GM10248 (cell line): ENCODE measurements around the gene ABCA7.

Experiments
- CTCF ChIA-PET: fragments of 300-600 bp; sonication (Branson Sonifier 250); formaldehyde crosslinking; extraction: SDS; loops from one replicate; lab custom pipeline; 2021; ENCODE audit warnings: antibody characterized with exemption; lab: Yijun Ruan, JAX
- POLR2A ChIA-PET: fragments of 350-650 bp; sonication (Branson Sonifier 250); formaldehyde crosslinking; extraction: SDS; loops from one replicate; lab custom pipeline; 2020; ENCODE audit warnings: antibody characterized with exemption; lab: Yijun Ruan, JAX
- DNase-seq: peaks from one replicate; pipeline ENCODE4 v3.0.0; 2012; ENCODE audit errors: extremely low spot score
- TF ChIP-seq, protein P1 (sequence below): IDR thresholded peaks from 2 replicates; pipeline ENCODE4 v1.5.1; 2012; ENCODE audit warnings: mild to moderate bottlenecking, low read depth; ENCODE audit errors: extremely low read depth, missing control alignments, control extremely low read depth

The ABCA7 gene

DNA sequence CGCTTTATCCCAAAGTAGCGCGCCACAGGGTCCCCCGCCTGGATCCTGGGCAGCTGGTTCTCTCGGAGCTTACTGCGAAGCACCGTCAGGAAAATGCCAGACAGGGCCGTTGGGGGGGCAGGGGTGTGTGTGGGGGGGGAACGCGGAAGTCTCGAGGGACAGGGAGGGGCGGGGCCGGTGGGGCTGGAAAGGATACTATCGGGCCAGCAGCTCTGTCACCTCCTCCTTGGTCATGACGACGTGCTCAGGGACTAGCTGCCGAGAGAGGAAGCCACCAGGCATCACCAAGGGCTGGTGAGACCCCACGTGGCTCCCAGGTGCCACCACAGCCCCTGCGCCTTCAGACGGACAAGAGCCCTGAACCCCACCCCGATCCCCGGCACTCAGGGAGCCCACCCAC lies 50.0 kb downstream of the ABCA7 start:
- TF ChIP-seq, protein P1, sequence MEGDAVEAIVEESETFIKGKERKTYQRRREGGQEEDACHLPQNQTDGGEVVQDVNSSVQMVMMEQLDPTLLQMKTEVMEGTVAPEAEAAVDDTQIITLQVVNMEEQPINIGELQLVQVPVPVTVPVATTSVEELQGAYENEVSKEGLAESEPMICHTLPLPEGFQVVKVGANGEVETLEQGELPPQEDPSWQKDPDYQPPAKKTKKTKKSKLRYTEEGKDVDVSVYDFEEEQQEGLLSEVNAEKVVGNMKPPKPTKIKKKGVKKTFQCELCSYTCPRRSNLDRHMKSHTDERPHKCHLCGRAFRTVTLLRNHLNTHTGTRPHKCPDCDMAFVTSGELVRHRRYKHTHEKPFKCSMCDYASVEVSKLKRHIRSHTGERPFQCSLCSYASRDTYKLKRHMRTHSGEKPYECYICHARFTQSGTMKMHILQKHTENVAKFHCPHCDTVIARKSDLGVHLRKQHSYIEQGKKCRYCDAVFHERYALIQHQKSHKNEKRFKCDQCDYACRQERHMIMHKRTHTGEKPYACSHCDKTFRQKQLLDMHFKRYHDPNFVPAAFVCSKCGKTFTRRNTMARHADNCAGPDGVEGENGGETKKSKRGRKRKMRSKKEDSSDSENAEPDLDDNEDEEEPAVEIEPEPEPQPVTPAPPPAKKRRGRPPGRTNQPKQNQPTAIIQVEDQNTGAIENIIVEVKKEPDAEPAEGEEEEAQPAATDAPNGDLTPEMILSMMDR = no peak
- ChIA-PET CTCF (interaction anchor here (1.1 to 2.0 kb wide), 2 partner anchors 10 to 25 kb away, joined by 4 to 5 read pairs; no protein-coding TSS in a partner anchor), POLR2A (interaction anchor here (1.2 to 1.4 kb wide), 2 partner anchors 16 to 23 kb away, joined by 3 read pairs; partner anchors contain the start of gene ARHGAP45)
- DNase-seq = no peak

DNA sequence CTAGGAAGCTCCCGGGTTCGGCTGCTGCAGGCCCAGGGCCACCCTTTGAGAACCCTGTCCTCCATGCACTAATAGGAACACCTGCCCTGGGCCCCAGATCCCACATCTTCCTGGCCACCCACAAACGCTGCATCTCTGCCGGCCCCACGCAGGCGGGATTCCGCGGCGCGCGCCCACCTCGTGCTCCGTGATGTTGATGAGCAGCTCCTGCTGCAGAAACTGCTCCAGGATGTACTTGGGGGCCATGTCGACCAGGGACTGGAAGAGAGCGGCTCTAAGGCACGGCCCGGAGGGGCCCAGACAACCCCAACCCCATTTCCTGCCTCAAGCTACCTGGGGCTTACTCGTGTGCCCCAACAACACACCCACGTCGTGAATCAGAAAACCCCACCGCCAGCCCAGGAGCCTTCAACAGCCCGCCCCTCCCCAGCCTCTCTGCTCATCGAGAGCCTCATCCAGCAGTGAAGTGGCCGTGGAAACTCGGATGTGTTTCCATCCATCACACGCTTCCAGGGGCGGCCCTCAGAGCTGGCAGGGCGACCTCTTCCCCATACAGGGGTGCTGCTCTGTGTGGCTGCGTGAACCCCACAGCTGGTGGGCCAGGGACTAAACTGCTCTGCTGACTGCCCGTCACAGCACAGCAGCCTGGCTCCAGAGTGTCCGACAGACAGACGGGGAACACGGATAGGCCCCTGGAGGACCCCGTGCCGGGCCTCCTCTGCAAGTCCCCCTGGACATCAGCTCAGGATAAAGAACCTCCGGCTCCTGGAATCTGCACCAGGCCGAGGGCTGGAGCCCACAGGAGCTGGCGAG lies 51.0 kb downstream of the ABCA7 start:
- ChIA-PET POLR2A (interaction anchor here (0.5 to 1.2 kb wide), 3 partner anchors 9 to 69 kb away, joined by 3 to 6 read pairs (median 4); partner anchors contain the start of genes ARHGAP45 and RNU6-2), CTCF (interaction anchor here (0.6 to 2.0 kb wide), 2 partner anchors 23 to 26 kb away, joined by 3 to 5 read pairs; no protein-coding TSS in a partner anchor)
- DNase-seq = no peak
- TF ChIP-seq, protein P1 = no peak

DNA sequence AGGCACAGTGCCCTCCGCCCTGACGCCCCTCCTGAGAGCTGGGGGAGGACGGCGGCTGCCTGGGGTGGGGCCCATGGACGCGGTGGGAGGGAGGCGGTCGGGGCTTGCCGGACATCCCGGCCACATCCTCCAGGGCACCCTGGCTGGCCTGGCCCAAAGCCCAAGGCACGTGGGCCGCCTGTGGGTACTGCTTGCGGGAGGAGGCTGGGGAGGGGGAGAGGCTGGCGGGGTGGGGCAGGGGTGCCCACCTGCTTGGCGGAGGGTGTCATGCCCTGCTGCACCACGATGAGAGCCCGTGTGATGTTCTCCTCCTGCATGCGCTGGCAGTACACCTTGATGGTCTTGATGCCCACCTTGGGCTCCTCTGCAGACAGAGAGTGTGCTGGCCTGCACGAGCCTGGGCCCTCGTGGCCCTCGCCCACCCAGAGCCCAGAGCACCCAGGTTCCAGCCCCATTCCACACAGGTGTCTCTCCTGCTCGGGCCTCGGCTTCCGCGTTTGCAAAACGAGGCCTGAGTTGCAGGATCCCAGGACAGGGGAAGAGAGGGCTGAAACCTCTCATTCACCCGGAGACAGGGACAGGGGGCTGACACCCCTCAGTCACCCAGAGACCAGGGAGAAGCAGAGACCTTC lies 51.8 kb downstream of the ABCA7 start:
- DNase-seq = no peak
- TF ChIP-seq, protein P1 = no peak
- ChIA-PET POLR2A (no interaction called here), CTCF (interaction anchor here (2.0 kb wide), 1 partner anchor 27 kb away, joined by 5 read pairs; no protein-coding TSS in a partner anchor)

DNA sequence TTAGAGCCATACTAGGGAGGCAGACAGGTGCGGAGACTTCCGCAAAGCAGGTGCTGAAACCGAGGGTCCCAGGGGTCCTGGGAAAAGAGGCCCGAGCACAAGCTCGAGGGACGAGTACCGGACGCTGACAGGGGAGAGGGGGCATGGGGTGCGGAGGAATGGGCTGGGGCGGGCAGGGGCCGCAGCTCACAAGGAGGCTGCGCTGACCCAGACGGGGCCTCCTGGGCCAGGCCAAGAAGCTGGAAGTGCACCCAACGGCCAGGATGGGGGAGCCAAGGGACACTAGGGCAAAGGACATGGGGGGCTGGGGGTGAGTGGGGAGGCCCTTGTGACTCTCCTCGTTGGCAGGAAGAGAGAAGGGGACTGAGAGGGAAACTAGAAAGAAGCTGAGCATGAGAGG lies 53.4 kb downstream of the ABCA7 start:
- ChIA-PET POLR2A (no interaction called here), CTCF (interaction anchor here (0.7 to 2.1 kb wide), 2 partner anchors 9 to 101 kb away, joined by 3 to 10 read pairs; no protein-coding TSS in a partner anchor)
- DNase-seq = no peak
- TF ChIP-seq, protein P1 = no peak

DNA sequence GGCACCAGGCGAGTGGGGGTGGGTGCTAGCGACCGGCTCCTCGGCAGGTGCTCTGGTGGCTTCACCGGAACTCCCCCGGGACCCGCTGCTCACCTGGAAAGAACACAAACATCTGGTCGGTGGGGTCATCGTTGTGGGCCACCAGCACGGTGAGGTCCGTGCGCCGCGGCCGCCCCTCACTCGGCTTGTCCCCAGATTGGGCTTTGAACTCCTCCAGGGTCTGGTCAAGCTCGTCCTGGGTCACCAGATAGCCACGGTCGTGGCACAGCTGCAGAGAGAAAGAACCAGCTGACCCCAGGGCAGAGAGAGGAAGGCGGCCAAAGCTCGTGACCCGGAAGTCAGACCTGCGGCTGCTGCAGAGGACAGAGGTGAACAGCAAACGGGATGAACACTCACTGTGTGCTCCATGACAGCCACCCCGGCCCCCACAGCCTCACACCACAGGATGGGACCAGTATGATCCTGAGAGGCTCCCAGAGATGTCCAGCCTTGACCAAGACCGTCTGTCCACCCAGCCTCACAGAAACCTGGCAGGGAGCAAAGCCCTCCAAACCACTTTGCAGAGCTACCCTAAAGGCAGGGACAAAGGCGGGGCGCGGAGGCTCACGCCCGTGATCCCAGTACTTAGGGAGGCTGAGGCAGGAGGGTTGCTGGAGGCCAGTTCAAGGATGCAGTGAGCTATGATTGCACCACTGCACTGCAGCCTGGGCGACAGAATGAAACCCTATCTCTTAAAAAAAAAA lies 54.1 kb downstream of the ABCA7 start:
- TF ChIP-seq, protein P1 = no peak
- POLR2A ChIA-PET = interaction anchor here (1.4 kb wide), 1 partner anchor 19 kb away, joined by 5 read pairs; no protein-coding TSS in a partner anchor
- DNase-seq = no peak
- CTCF ChIA-PET = interaction anchor here (0.7 to 2.1 kb wide), 4 partner anchors 9 to 150 kb away, joined by 3 to 10 read pairs (median 4); partner anchors contain the start of gene GPX4
